Right cardiac atrium (tissue), 5 donors: Measurements from ENCODE around the gene PPP1R15B. TPM values are rescaled to one million over a fixed set of nuclear protein-coding genes. Genes with fewer than 3 reads are reported as not detected.

Experiments
- ATAC-seq, 2 donors: fragments of 200-7000 bp; cut with Tn5 transposase; one replicate each; pipeline versions ENCODE4 v1.8.0 to v1.9.1; 2020; ENCODE audit warnings: moderate library complexity in 2 of 2, mild to moderate bottlenecking in 1 of 2
- DNase-seq, 3 donors: peaks; one replicate each; pipeline ENCODE4 v3.0.0-alpha.2; 2020
- H3K27ac ChIP-seq: one replicate; pipeline ENCODE4 v1.5.1; 2013; ENCODE audit warnings: mild to moderate bottlenecking, low read length, control low read depth, moderate library complexity
- H3K27me3 ChIP-seq: one replicate; pipeline ENCODE4 v1.6.1; 2013; ENCODE audit not compliant: control insufficient read depth, insufficient read depth
- H3K4me1 ChIP-seq: one replicate; pipeline ENCODE4 v1.6.1; 2013; ENCODE audit warnings: low read length; ENCODE audit not compliant: control insufficient read depth, insufficient read depth
- H3K4me3 ChIP-seq: one replicate; pipeline ENCODE4 v1.5.1; 2013; ENCODE audit warnings: low read length, control low read depth
- H3K9me3 ChIP-seq: one replicate; pipeline ENCODE4 v1.6.1; 2013; ENCODE audit warnings: low read length; ENCODE audit not compliant: control insufficient read depth
- WGBS: extraction: QIAGEN DNeasy Blood & Tissue Kit; methylation state at CpG from one replicate; pipeline ENCODE4 v1.1.7; 2013; 5-methylcytosine and 5-hydroxymethylcytosine counted together
- intact Hi-C, 4 donors: fragments of 100-400 bp; cut with DNase I; formaldehyde crosslinking; loops; one replicate each; pipeline versions ENCODE4 v1.11.0 to v1.14.0; 2022 to 2023
- polyA plus RNA-seq: library from polyadenylated mRNA; stranded (reverse); fragments of 200-250 nt; gene quantifications from one replicate; pipeline ENCODE4 v1.2.3, GENCODE V29; 2013
- total RNA-seq, 4 donors: library from RNA; stranded (reverse); fragmentation: NEBNext Ultra II Directional; extraction: Animal tissue kit (Norgen Biotek cat#: 25700); gene quantifications; one replicate each; pipeline ENCODE4 v1.2.1, GENCODE V29; 2021
- donor health status: healthy with polysubstance abuse.
- donor health status: DM: no; HTN: yes; CAD: no.
- donor health status: DM: no; HTN: no; CAD: no.
- donor health status: DM: no; HTN: yes; CAD: no; lungs with severe emphysema.
- donor health status: DM: yes; HTN: yes; CAD: no.

The PPP1R15B gene
- total and polyA plus RNA-seq, 5 donors: 14.2 to 36.3 (median 22.3) TPM

DNA sequence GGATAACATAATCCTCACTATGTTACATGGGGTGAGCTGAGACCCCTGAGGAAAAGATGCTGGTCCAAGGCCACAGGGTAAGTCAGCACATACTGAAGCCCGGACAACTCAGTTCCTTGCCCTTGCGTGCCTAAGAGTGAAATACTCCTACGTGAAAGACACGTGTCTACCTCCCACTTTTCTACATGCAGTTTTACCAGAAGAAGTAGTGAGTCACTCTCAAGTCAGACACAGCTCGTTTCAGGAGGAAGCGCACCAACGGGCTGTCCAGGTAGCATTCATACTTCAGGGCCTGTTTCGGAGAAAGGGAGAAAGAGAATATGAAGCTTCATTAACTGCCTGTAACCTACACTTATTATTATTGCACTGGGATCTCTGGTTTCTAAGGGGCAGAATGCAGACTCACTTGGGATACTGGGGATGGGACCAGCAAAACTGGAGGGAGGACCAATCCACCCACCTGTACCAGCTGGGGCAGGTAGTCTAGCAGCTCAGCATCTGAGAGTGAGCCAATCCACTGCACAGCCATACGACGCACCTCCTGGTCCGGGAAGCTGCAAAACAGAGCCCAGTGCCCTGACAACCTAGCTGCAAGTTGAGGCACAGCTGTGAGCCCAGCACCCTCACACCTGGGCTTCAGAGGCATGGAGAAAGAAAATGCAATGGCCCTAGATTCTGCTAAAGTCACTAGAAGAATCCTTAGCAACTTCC lies 32.4 kb upstream of the PPP1R15B start:
- H3K4me1 ChIP-seq: peaks cover 12% of the 10 kb centered on the region
- H3K4me3 ChIP-seq: no peak overlapping the region
- 75% methylated on average over 11 of the region's 11 CpGs for WGBS
- H3K27me3 ChIP-seq: no peaks in the 10 kb centered on the region
- no peaks in the 10 kb centered on the region for H3K9me3 ChIP-seq
- peak overlapping the region; percentile 50 for H3K27ac ChIP-seq
- DNase-seq (no peak), ATAC-seq (no peak)
- intact Hi-C loops: no loop called here

DNA sequence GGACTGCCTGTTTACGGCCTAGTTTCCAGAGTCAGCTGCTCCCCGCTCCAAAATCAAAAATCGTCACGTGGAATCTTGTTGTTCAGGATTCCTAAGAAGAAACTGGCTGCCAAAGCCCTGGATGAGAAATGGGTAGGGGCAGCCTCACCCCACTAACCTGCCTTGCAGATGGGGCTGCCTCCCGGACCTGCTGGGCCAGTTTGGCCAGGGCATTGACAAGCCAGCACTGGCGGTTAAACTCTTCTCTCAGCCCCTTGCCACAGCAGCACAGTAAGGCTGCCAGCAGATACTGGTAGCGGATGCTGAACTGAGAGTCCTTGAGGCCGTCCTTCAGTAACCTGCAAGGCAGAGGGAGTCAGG lies 31.6 kb upstream of the PPP1R15B start:
- Histone ChIP-seq H3K27me3 (no peaks in the 10 kb centered on the region), H3K27ac (peak overlapping the region; percentile 50), H3K4me3 (no peak overlapping the region), H3K9me3 (no peaks in the 10 kb centered on the region), H3K4me1 (peaks cover 12% of the 10 kb centered on the region)
- ATAC-seq: peak in 1 of 2 donors; percentile 3
- no peak for DNase-seq
- intact Hi-C loops: no loop called here
- WGBS: 65% methylated on average over 8 of the region's 8 CpGs

DNA sequence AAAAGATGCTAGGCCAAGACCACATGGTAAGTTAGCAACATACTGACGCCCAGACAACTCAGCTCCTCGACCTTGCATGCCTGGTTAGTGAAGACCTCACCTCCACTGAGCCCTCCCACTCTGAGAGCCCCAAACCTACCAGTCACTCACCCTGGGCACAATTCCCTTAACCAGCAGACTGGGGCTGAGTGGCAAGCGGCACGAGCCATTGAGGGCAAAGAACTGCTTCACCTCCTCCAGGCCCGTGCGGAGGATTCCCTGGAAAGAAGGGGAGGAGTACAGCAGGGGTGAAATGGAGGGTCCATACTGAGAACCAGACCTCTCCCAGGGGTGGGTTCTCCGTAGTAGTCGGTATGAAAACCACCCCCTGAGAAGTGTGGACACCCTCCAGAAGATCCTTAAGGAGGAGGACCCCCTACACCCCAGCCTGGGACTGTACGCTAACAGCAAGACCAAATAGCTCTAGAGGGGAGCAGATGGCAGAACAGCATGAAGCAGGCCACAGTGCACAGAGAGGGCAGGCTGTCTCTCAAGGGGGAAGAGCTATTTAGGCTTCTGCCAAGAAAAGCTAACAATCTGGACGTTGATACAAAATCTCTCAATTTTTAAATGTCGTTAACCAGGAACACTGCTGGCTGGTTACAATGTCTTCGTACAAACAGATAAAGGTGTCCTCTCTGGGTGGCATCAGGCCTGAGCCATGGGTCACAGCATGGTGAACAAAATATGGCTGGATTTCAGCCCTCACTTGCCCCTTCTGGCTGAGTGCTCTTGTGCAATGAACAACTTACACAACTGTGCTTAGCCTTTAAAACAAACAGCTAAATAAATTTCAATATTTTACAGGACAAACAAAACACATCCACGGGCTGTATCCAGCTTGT lies 31.0 kb upstream of the PPP1R15B start:
- intact Hi-C loops: no loop called here
- peaks cover 12% of the 10 kb centered on the region for H3K4me1 ChIP-seq
- WGBS: 63% methylated on average over 13 of the region's 13 CpGs
- peak; percentile 34 to 71 for ATAC-seq
- H3K27me3 ChIP-seq: no peaks in the 10 kb centered on the region
- H3K27ac ChIP-seq: peak overlapping the region; percentile 50
- H3K9me3 ChIP-seq: no peaks in the 10 kb centered on the region
- DNase-seq: no peak
- no peak overlapping the region for H3K4me3 ChIP-seq

DNA sequence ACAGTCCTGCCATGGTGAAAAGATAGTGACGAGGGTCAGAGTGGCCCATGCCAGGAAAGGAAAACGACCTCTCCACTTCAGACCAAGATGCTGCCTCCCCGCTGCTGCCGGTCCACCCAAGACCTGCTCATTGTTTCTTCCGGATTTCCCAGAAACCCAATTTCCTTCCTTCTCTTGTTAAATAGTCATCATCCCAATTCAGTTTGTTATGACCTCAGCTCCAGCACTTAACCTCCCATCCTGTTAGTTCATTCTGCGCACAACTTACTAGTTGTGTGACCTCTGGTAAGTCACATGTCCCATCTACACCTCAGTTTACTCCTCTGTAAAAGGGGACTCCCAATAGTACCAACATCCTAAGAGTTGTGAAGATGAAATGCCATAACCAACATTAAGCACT lies 29.9 kb upstream of the PPP1R15B start:
- H3K27ac ChIP-seq: peak overlapping the region; percentile 56
- DNase-seq (no peak), ATAC-seq (peak in 1 of 2 donors; percentile 24)
- WGBS: 72% methylated on average over 6 of the region's 6 CpGs
- no peaks in the 10 kb centered on the region for H3K9me3 ChIP-seq
- no peaks in the 10 kb centered on the region for H3K27me3 ChIP-seq
- H3K4me1 ChIP-seq: peaks cover 10% of the 10 kb centered on the region
- intact Hi-C loops: no loop called here
- H3K4me3 ChIP-seq: no peak overlapping the region

DNA sequence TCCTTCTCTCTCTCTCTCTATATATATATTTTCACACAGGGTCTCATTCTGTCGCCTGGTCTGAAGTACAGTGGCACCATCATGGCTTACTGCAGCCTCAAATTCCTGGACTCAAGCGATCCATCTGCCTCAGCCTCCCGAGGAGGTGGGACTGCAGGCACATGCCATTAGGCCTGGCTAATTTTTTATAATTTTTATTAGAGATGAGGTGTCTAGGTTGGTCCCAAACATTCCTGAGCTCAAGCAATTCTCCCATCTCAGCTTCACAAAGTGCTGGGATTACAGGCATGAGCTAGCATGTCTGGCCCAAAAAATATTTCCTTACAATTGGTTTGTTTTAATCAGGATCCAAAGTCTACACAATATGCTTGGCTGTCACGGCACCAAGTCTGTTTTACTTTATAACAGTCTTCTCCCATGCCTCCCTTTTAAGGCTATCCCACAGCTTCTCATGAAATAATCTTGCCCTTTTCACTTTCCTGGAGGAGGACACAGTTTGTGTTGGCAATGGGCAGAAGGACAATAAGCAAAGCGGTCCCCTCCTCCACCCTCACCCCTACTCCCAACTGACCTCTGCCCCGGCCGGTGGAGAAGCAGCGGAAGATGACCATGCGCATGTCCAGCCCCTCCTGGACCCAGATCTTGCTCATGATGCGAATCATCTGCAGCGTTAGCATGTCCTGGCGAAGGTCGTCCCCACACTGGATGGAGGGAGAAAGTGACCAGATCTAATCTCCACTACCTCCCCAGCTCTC lies 28.2 kb upstream of the PPP1R15B start:
- peak overlapping the region; percentile 2 for H3K27ac ChIP-seq
- no peaks in the 10 kb centered on the region for H3K9me3 ChIP-seq
- DNase-seq (peak; percentile 57 to 80 (median 73)), ATAC-seq (peak; percentile 31 to 74)
- H3K4me3 ChIP-seq: no peak overlapping the region
- peaks cover 11% of the 10 kb centered on the region for H3K4me1 ChIP-seq
- 61% methylated on average over 13 of the region's 13 CpGs for WGBS
- intact Hi-C loops: no loop called here
- H3K27me3 ChIP-seq: no peaks in the 10 kb centered on the region

DNA sequence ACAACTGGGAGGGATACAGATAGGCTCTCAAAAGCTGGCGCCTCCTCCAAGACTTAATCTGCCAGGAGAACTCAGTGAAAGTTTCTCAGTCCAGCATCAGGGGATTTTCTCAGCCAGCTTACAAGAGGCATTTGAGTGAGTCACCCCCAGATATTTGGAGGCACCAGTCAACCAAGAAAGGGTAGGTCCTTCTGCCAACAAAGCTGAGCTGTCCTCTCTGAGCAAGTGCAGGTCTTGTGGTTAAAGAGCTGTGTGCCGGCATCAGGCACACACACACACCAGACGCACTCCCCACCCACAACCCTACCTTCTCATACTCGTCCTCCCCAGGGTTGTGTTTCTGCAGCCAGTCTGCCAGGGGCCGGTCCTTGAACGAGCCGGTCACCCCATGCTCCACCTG lies 27.0 kb upstream of the PPP1R15B start:
- intact Hi-C loops: no loop called here
- H3K27ac ChIP-seq: no peak overlapping the region
- peak in 1 of 3 donors; percentile 44 for DNase-seq
- H3K9me3 ChIP-seq: no peaks in the 10 kb centered on the region
- WGBS: 80% methylated on average over 7 of the region's 7 CpGs
- ATAC-seq: peak in 1 of 2 donors; percentile 39
- H3K4me3 ChIP-seq: no peak overlapping the region
- no peaks in the 10 kb centered on the region for H3K27me3 ChIP-seq
- H3K4me1 ChIP-seq: peaks cover 10% of the 10 kb centered on the region

DNA sequence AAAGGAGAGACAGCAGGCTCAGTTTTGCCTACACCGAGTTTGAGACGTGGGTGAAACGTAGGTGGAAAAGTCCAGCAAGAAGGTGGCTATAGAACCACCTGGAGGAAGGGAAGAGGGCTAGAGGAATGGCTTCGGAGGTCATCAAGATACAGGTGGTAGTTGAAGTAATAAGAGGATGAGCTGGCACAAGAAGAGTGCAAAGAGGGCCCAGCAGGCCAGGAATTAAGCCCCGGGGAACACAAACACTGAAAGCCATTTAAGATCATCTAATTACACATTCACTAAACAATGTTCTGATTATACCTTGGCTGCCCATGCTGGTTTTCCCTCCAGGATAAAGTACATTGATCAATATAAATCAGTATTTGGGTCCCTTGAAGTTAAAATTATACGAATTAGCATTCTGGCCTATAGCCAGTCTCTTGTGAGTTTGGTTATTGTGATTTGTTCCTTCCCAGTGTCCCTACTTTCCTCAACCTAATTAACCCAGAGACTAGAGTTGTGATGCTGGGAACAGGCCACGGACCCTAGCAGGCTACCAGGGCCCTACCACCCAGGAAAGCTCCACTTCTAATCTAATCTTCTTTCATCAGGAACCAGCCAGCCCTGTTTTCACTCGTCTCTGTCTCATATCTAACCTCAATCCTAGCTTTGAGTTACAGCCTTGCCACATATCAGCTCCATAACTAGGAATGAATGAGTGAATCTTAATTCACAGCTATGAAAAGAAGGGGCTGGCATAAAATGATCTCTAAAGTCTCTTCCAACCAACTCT lies 26.4 kb upstream of the PPP1R15B start:
- DNase-seq (no peak), ATAC-seq (no peak)
- no peaks in the 10 kb centered on the region for H3K9me3 ChIP-seq
- 83% methylated on average over 8 of the region's 8 CpGs for WGBS
- peaks cover 6% of the 10 kb centered on the region for H3K4me1 ChIP-seq
- H3K27me3 ChIP-seq: no peaks in the 10 kb centered on the region
- H3K27ac ChIP-seq: peak overlapping the region; percentile 19
- H3K4me3 ChIP-seq: no peak overlapping the region
- intact Hi-C loops: no loop called here

DNA sequence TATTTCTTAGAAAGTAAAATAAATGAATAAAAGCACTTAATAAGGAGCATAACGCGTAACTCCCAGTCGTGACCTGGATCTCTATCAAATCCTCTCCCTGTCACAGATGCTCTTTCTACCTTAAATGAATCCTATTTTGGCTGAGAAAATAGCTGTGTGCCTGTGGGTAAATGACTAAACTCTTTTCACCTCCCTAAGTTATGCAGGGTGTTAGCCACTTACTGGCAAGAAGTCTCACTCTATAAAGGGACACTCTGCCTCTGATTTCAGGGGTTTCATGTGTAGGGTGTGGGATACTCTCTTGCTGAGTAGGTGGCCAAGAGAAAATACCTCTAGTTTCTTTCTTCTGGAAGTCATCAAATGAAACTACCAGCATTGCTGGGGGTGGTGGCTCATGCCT lies 24.3 kb upstream of the PPP1R15B start:
- Histone ChIP-seq H3K9me3 (no peaks in the 10 kb centered on the region), H3K4me1 (peaks cover 2% of the 10 kb centered on the region), H3K27me3 (no peaks in the 10 kb centered on the region), H3K4me3 (no peak overlapping the region), H3K27ac (no peak overlapping the region)
- ATAC-seq (no peak), DNase-seq (no peak)
- 89% methylated on average over 3 of the region's 3 CpGs for WGBS
- intact Hi-C loops: no loop called here

DNA sequence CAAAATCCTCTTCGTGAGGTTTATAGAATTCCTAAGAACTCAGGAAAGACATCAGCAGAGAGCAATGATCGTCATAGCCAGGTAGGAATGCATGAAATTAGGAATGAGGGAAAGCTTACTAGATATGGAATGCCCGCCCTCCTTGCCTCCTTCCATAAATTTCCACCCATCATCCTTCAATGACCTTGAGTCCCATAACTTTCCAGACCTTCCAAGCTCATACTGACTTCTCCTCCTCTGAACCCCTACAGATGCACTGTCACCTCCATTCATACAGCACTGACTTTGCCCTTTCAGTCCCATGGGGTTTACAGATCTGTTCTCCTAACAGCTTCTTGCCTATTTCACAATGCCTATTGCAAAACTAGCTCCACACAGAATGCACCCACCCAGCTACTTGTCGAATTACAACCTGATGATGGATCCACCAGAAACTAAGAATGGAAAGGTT lies 23.8 kb upstream of the PPP1R15B start:
- Histone ChIP-seq H3K9me3 (no peaks in the 10 kb centered on the region), H3K4me3 (no peak overlapping the region), H3K27me3 (no peaks in the 10 kb centered on the region), H3K27ac (peak overlapping the region; percentile 58), H3K4me1 (peaks cover 2% of the 10 kb centered on the region)
- intact Hi-C loops: no loop called here
- DNase-seq (no peak), ATAC-seq (peak; percentile 27 to 41)
- 68% methylated on average over 4 of the region's 4 CpGs for WGBS

DNA sequence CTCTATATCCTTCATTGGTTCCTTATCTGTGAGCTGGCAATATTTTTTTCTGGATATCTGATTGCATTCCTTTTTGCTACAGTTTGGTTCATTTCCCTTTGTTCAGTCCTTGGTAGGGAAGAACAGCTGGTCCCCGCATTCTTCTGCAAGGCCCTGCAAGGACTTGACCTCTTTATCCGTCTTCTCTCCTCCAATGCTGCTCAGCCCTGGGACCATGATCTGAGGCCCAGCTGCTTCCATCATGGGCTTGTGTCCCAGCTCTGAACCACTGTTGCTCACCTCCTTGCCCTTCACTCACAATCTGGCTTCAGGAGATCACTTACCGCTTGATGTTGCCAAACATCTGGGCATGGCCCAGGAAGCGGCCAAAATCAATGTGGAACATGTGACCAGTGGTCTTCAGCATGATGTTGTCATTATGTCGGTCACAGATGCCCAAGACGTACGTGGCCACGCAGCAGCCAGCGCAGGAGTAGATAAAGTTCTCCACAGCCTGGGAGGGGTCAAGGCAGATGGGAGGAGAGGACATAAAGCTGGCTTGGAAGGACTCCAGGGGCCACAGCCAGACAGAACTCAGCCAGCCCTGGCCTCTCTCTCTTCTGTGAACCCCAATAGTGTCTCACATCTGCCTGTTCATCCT lies 22.6 kb upstream of the PPP1R15B start:
- intact Hi-C loops: loop anchor here in 1 of 4 donors (5.0 kb wide), 1 partner anchor 68 kb away; no protein-coding TSS in a partner anchor
- no peak for ATAC-seq

More for the DNA sequence above, 22.6 kb upstream of the PPP1R15B start:
- DNase-seq: no peak
- Histone ChIP-seq H3K27ac (no peak overlapping the region), H3K4me3 (no peak overlapping the region), H3K4me1 (peaks cover 2% of the 10 kb centered on the region), H3K27me3 (no peaks in the 10 kb centered on the region), H3K9me3 (no peaks in the 10 kb centered on the region)
- WGBS: 70% methylated on average over 9 of the region's 9 CpGs
